CD14-positive monocyte (primary cell): ENCODE data around the gene FZD7. TPM values are rescaled to one million over a fixed set of nuclear protein-coding genes. Genes with fewer than 3 reads are reported as not detected.
A peak's percentile ranks its signal among the peaks of the same experiment; 100 is the strongest.

Experiments used
- DNase-seq, 3 donors: peaks; one replicate each; pipeline ENCODE4 v3.0.0-alpha.2; 2011 to 2022
- H2AFZ ChIP-seq: 2 replicates; pipeline ENCODE4 v1.6.0; 2012; ENCODE audit warnings: mild to moderate bottlenecking, low read depth, low read length, inconsistent platforms; ENCODE audit not compliant: insufficient read depth, poor library complexity, severe bottlenecking
- H3K27ac ChIP-seq, 2 donors: 1 replicate in 1 of 2; 2 replicates in 1 of 2; pipeline ENCODE4 v1.5.1; 2012 to 2013; ENCODE audit warnings: low read length in 2 of 2, control low read depth in 1 of 2, inconsistent platforms in 1 of 2, low read depth in 1 of 2, mild to moderate bottlenecking in 1 of 2
- H3K27me3 ChIP-seq, 2 donors: one replicate each; pipeline versions ENCODE4 v1.6.0 to v1.6.1; 2011 to 2013; ENCODE audit warnings: low read length in 2 of 2; ENCODE audit not compliant: control insufficient read depth in 2 of 2, insufficient read depth in 2 of 2
- H3K36me3 ChIP-seq, 2 donors: replicated peaks in 1 of 2; 1 replicate in 1 of 2; 2 replicates in 1 of 2; pipeline versions ENCODE4 v1.5.1 to v1.6.1; 2012 to 2013; ENCODE audit warnings: low read length in 2 of 2, control low read depth in 1 of 2, inconsistent platforms in 1 of 2, mild to moderate bottlenecking in 1 of 2; ENCODE audit not compliant: insufficient read depth in 2 of 2, control insufficient read depth in 1 of 2
- H3K4me1 ChIP-seq, 2 donors: 1 replicate in 1 of 2; 2 replicates in 1 of 2; pipeline versions ENCODE4 v1.5.1 to v1.6.1; 2012 to 2013; ENCODE audit warnings: low read length in 2 of 2, control low read depth in 1 of 2, inconsistent platforms in 1 of 2, mild to moderate bottlenecking in 1 of 2, moderate library complexity in 1 of 2; ENCODE audit not compliant: insufficient read depth in 2 of 2, control insufficient read depth in 1 of 2
- H3K4me2 ChIP-seq: replicated peaks from 2 replicates; pipeline ENCODE3; 2012; ENCODE audit warnings: low read length, moderate library complexity, mild to moderate bottlenecking; ENCODE audit not compliant: poor library complexity, severe bottlenecking; ENCODE audit errors: extremely low read depth
- H3K4me3 ChIP-seq, 3 experiments: fragments of 200-600 bp in 1 of 3; sonication (generic) in 1 of 3; replicated peaks in 1 of 3; 1 replicate in 2 of 3; 2 replicates in 1 of 3; pipeline ENCODE4 v1.5.1; 2011 to 2013; ENCODE audit warnings: low read length in 3 of 3, mild to moderate bottlenecking in 3 of 3, control low read depth in 2 of 3, low read depth in 2 of 3, inconsistent platforms in 1 of 3, moderate library complexity in 1 of 3
- H3K79me2 ChIP-seq: 2 replicates; pipeline ENCODE4 v1.6.0; 2012; ENCODE audit warnings: mild to moderate bottlenecking, control low read depth, inconsistent platforms, low read length, moderate library complexity; ENCODE audit not compliant: insufficient read depth
- H3K9ac ChIP-seq: 2 replicates; pipeline ENCODE4 v1.6.0; 2017; ENCODE audit warnings: low read length, mild to moderate bottlenecking; ENCODE audit not compliant: insufficient read depth, poor library complexity, severe bottlenecking
- H3K9me3 ChIP-seq, 2 donors: replicated peaks in 1 of 2; 1 replicate in 1 of 2; 2 replicates in 1 of 2; pipeline versions ENCODE4 v1.5.1 to v1.6.1; 2012 to 2013; ENCODE audit warnings: low read length in 2 of 2, control low read depth in 1 of 2; ENCODE audit not compliant: control insufficient read depth in 1 of 2, insufficient read depth in 1 of 2
- H4K20me1 ChIP-seq: 2 replicates; pipeline ENCODE4 v1.6.0; 2012; ENCODE audit warnings: mild to moderate bottlenecking, low read length, control low read depth, moderate library complexity; ENCODE audit not compliant: insufficient read depth
- H3K27ac Mint-ChIP-seq, 7 donors: one replicate each; pipeline ENCODE4 v1.8.0; 2020; ENCODE audit warnings: mild to moderate bottlenecking in 7 of 7, mixed read lengths in 7 of 7, moderate library complexity in 6 of 7, inconsistent platforms in 2 of 7
- H3K27me3 Mint-ChIP-seq, 3 donors: one replicate each; pipeline ENCODE4 v1.8.0; 2021 to 2022; ENCODE audit warnings: low read depth in 3 of 3, mild to moderate bottlenecking in 3 of 3, mixed read lengths in 3 of 3, moderate library complexity in 3 of 3, inconsistent platforms in 1 of 3
- H3K36me3 Mint-ChIP-seq, 2 donors: one replicate each; pipeline ENCODE4 v1.8.0; 2020; ENCODE audit warnings: mixed read lengths in 2 of 2, inconsistent platforms in 1 of 2, mild to moderate bottlenecking in 1 of 2
- H3K4me1 Mint-ChIP-seq: one replicate; pipeline ENCODE4 v1.8.0; 2020; ENCODE audit warnings: mild to moderate bottlenecking, mixed read lengths
- H3K4me3 Mint-ChIP-seq, 2 donors: one replicate each; pipeline ENCODE4 v1.8.0; 2020; ENCODE audit warnings: mild to moderate bottlenecking in 2 of 2, mixed read lengths in 2 of 2, moderate library complexity in 1 of 2
- H3K9me3 Mint-ChIP-seq, 7 donors: one replicate each; pipeline ENCODE4 v1.8.0; 2020 to 2022; ENCODE audit warnings: mixed read lengths in 7 of 7, mild to moderate bottlenecking in 6 of 7, moderate library complexity in 6 of 7, inconsistent platforms in 2 of 7
- CTCF ChIP-seq: fragments of 200-600 bp; IDR thresholded peaks from one replicate; pipeline ENCODE4 v1.8.0; 2022; ENCODE audit warnings: antibody characterized with exemption, mild to moderate bottlenecking
- WGBS: methylation state at CpG from one replicate; pipeline ENCODE4 v1.1.5; 2013; ENCODE audit warnings: missing lambda C conversion rate; ENCODE audit not compliant: insufficient coverage; 5-methylcytosine and 5-hydroxymethylcytosine counted together
- intact Hi-C, 2 donors: fragments of 100-400 bp; cut with micrococcal nuclease; formaldehyde crosslinking; loops; one replicate each; pipeline versions ENCODE4 v1.15.0 to v1.15.1; 2023
- polyA plus RNA-seq, 3 donors: library from polyadenylated mRNA; depleted of rRNA in 1 of 3; unstranded in 2 of 3; stranded (reverse) in 1 of 3; fragments of 300-500 nt in 2 of 3; fragments of >200 nt in 1 of 3; fragmentation: Illumina TruSeq in 2 of 3; gene quantifications; 1 replicate in 2 of 3; 2 replicates in 1 of 3; pipeline ENCODE4 v1.2.3, GENCODE V29; 2012 to 2021

The FZD7 gene
- polyA plus RNA-seq, 3 donors, result 0.05 to 0.28 TPM; not detected in 1

DNA sequence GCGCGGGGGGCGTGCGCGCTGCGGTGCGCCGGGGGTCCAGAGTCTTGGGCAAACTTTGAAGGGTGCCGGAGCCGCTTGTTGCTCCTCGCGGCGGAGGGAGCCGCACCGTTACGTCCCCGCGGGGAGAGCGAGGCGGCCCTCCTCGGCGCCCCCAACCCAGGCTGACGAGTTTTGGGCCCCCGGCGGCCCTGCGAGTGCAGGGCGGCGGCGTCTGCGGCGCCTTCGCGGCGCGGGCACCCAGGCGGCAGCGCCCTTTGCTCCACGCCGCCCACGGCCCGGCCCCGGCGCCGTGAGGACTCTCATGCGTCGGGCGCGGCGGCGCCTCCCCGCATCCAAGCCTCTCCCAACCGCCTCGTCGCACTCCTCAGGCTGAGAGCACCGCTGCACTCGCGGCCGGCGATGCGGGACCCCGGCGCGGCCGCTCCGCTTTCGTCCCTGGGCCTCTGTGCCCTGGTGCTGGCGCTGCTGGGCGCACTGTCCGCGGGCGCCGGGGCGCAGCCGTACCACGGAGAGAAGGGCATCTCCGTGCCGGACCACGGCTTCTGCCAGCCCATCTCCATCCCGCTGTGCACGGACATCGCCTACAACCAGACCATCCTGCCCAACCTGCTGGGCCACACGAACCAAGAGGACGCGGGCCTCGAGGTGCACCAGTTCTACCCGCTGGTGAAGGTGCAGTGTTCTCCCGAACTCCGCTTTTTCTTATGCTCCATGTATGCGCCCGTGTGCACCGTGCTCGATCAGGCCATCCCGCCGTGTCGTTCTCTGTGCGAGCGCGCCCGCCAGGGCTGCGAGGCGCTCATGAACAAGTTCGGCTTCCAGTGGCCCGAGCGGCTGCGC, 814 bp downstream of the FZD7 start:
- Histone ChIP-seq H3K9me3 (peaks cover 11 to 27% of the 10 kb centered on the region in 2 donors), H3K79me2 (no peaks in the 10 kb centered on the region), H3K36me3 (no peaks in the 10 kb centered on the region), H3K4me1 (peaks cover 23 to 35% of the 10 kb centered on the region in 2 donors), H3K27ac (no peak overlapping the region), H3K9ac (peak overlapping the region; percentile 52), H3K4me2 (peak overlapping the region; percentile 90), H2AFZ (peak overlapping the region; percentile 95), H3K27me3 (peaks cover 67 to 85% of the 10 kb centered on the region in 2 donors), H3K4me3 (peak overlapping the region; percentile 46 to 87 (median 61)), H4K20me1 (no peaks in the 10 kb centered on the region)
- under 1% methylated on average over 105 of the region's 105 CpGs for WGBS
- H3K4me3 Mint-ChIP-seq, result peak overlapping the region; percentile 90 to 91
- peaks cover 18% of the 10 kb centered on the region for H3K4me1 Mint-ChIP-seq
- no peak for TF ChIP-seq CTCF
- peak overlapping the region in 3 of 7 donors; percentile 13 to 75 (median 41) for H3K27ac Mint-ChIP-seq
- peak in 2 of 3 donors; percentile 3 to 13 for DNase-seq
- intact Hi-C loops, result no loop called here
- H3K27me3 Mint-ChIP-seq, result peaks cover 36 to 54% (median 50%) of the 10 kb centered on the region in 3 donors
- H3K9me3 Mint-ChIP-seq, result peaks cover 0 to 12% (median 9%) of the 10 kb centered on the region in 7 donors
- H3K36me3 Mint-ChIP-seq, result peaks cover 8 to 11% of the 10 kb centered on the region in 2 donors

- Histone ChIP-seq H3K4me2 (peak overlapping the region; percentile 90), H3K79me2 (no peaks in the 10 kb centered on the region), H3K4me3 (peak overlapping the region in 2 of 3 experiments; percentile 33 to 87), H3K36me3 (no peaks in the 10 kb centered on the region), H3K27me3 (peaks cover 68 to 87% of the 10 kb centered on the region in 2 donors), H4K20me1 (no peaks in the 10 kb centered on the region), H3K9ac (no peak overlapping the region), H3K4me1 (peaks cover 23 to 35% of the 10 kb centered on the region in 2 donors), H3K9me3 (peaks cover 11 to 27% of the 10 kb centered on the region in 2 donors), H2AFZ (peak overlapping the region; percentile 95), H3K27ac (no peak overlapping the region)
- TF ChIP-seq CTCF, result peak; percentile 35
- Mint-ChIP-seq H3K9me3 (peaks cover 0 to 12% (median 9%) of the 10 kb centered on the region in 7 donors), H3K27me3 (peaks cover 40 to 54% (median 48%) of the 10 kb centered on the region in 3 donors), H3K4me3 (no peak overlapping the region), H3K27ac (peak overlapping the region in 2 of 7 donors; percentile 13 to 75), H3K4me1 (peaks cover 18% of the 10 kb centered on the region), H3K36me3 (peaks cover 8 to 11% of the 10 kb centered on the region in 2 donors)
- intact Hi-C loops, result no loop called here
- DNase-seq, result peak; percentile 33 to 37 (median 34)
- 40% methylated on average over 70 of the region's 78 CpGs for WGBS
These were observed 1.7 kb downstream of the FZD7 start for GRCh38 chr2:202035089-202035940.
